ENCODE results near the gene CCDC122. TPM values are rescaled to one million over a fixed set of nuclear protein-coding genes. Genes with fewer than 3 reads are reported as not detected.

Gene CCDC122
- total and polyA plus RNA-seq, 4 donors = 1.2 to 2.3 (median 1.7) TPM

GRCh38 chr13:43915451-43915850 is 35.9 kb upstream of the CCDC122 start:
- 87% methylated on average over 6 of the region's 6 CpGs for WGBS
- no peak for DNase-seq (ENCODE audit: low spot score)
- TF ChIP-seq RXRA (IDR thresholded peaks at IDR 0.05) (no peak), FOXA2 (IDR thresholded peaks at IDR 0.05) (no peak), HNF4G (IDR thresholded peaks at IDR 0.05) (no peak), JUND (IDR thresholded peaks at IDR 0.05) (no peak), HNF4A (conservative IDR thresholded peaks at IDR 0.05) (no peak), TAF1 (conservative IDR thresholded peaks at IDR 0.05) (no peak), ATF3 (IDR thresholded peaks at IDR 0.05) (no peak), REST (IDR thresholded peaks at IDR 0.05) (no peak)
- no peaks in the 10 kb centered on the region for H3K4me1 ChIP-seq (ENCODE audit: control insufficient read depth in 4 of 4, insufficient read depth in 4 of 4, low read length in 3 of 4)
- H3K9ac ChIP-seq (ENCODE audit: low read depth in 1 of 2, low read length in 2 of 2) = no peak overlapping the region
- no peaks in the 10 kb centered on the region for H3K27me3 ChIP-seq (ENCODE audit: control insufficient read depth in 4 of 4, insufficient read depth in 4 of 4, low read length in 3 of 4)
- H3K27ac ChIP-seq (ENCODE audit: low read depth in 1 of 2, low read length in 2 of 2) = no peak overlapping the region
- H3K9me3 ChIP-seq (ENCODE audit: control insufficient read depth in 4 of 4, low read length in 3 of 4) = no peaks in the 10 kb centered on the region
- no peak overlapping the region for H3K4me3 ChIP-seq (ENCODE audit: low read depth in 1 of 3, low read length in 3 of 3)
- no peaks in the 10 kb centered on the region for H3K36me3 ChIP-seq (ENCODE audit: control insufficient read depth in 4 of 4, insufficient read depth in 3 of 4, low read depth in 1 of 4, low read length in 3 of 4)

GRCh38 chr13:43911871-43912270 is 32.3 kb upstream of the CCDC122 start:
- Histone ChIP-seq H3K27me3 (ENCODE audit: control insufficient read depth in 4 of 4, insufficient read depth in 4 of 4, low read length in 3 of 4) (no peaks in the 10 kb centered on the region), H3K9me3 (ENCODE audit: control insufficient read depth in 4 of 4, low read length in 3 of 4) (no peaks in the 10 kb centered on the region), H3K9ac (ENCODE audit: low read depth in 1 of 2, low read length in 2 of 2) (no peak overlapping the region), H3K36me3 (ENCODE audit: control insufficient read depth in 4 of 4, insufficient read depth in 3 of 4, low read depth in 1 of 4, low read length in 3 of 4) (no peaks in the 10 kb centered on the region), H3K27ac (ENCODE audit: low read depth in 1 of 2, low read length in 2 of 2) (no peak overlapping the region), H3K4me3 (ENCODE audit: low read depth in 1 of 3, low read length in 3 of 3) (no peak overlapping the region), H3K4me1 (ENCODE audit: control insufficient read depth in 4 of 4, insufficient read depth in 4 of 4, low read length in 3 of 4) (peaks cover 0 to 5% (median 0%) of the 10 kb centered on the region in 4 donors)
- TF ChIP-seq HNF4G (IDR thresholded peaks at IDR 0.05) = no peak
- TF ChIP-seq HNF4A (conservative IDR thresholded peaks at IDR 0.05) = no peak
- TF ChIP-seq SP1 (IDR thresholded peaks at IDR 0.05) = no peak
- no peak for TF ChIP-seq GABPA (IDR thresholded peaks at IDR 0.05 in 1 of 2, conservative IDR thresholded peaks at IDR 0.05 in 1 of 2)
- TF ChIP-seq MAX (IDR thresholded peaks at IDR 0.05) = no peak
- no peak for TF ChIP-seq JUND (IDR thresholded peaks at IDR 0.05)
- TF ChIP-seq ZBTB33 (IDR thresholded peaks at IDR 0.05) = no peak
- no peak for TF ChIP-seq NR2F2 (IDR thresholded peaks at IDR 0.05)
- TF ChIP-seq CTCF (IDR thresholded peaks at IDR 0.05; ENCODE audit: low read depth, low read length, missing input control) = no peak
- TF ChIP-seq RXRA (IDR thresholded peaks at IDR 0.05) = no peak
- no peak for TF ChIP-seq REST (IDR thresholded peaks at IDR 0.05)
- no peak for TF ChIP-seq YY1 (IDR thresholded peaks at IDR 0.05)
- TF ChIP-seq EGR1 (IDR thresholded peaks at IDR 0.05; ENCODE audit: low read depth in 2 of 2) = no peak
- no peak for TF ChIP-seq FOXA1 (IDR thresholded peaks at IDR 0.05)
- DNase-seq (ENCODE audit: low spot score) = no peak
- 83% methylated on average over 3 of the region's 3 CpGs for WGBS

Data from liver (tissue), 9 donors.